PC-3 (cell line): Measurements from ENCODE around the gene RIMBP2. TPM values are rescaled to one million over a fixed set of nuclear protein-coding genes. Genes with fewer than 3 reads are reported as not detected.

ENCODE experiments used
- ATAC-seq: fragments of 200-7000 bp; cut with Tn5 transposase; 2 replicates; pipeline ENCODE4 v1.9.1; 2020; ENCODE audit warnings: mild to moderate bottlenecking, moderate library complexity
- BruUV-seq: library from RNA; stranded (reverse); fragments of 400-500 nt; replicated peaks from 2 replicates; lab custom pipeline; 2021; lab: Mats Ljungman, UMichigan
- CTCF ChIA-PET: fragments of 300-600 bp; sonication (Branson Sonifier 250); formaldehyde crosslinking; loops from one replicate; lab custom pipeline; 2022; ENCODE audit warnings: antibody characterized with exemption; lab: Charles Lee
- POLR2A ChIA-PET: fragments of 300-600 bp; sonication (Branson Sonifier 250); formaldehyde crosslinking; loops from one replicate; lab custom pipeline; 2022; ENCODE audit warnings: antibody characterized with exemption; ENCODE audit not compliant: unreplicated experiment; lab: Charles Lee
- DNase-seq: peaks from one replicate; pipeline ENCODE4 v3.0.0-alpha.2; 2015
- H2AFZ ChIP-seq: fragments of 300-600 bp; sonication (generic); 2 replicates; pipeline ENCODE4 v1.6.0; 2016; ENCODE audit warnings: antibody characterized with exemption, low read length
- H3F3A ChIP-seq: fragments of 300-600 bp; sonication (generic); one replicate; pipeline ENCODE4 v1.6.0; 2017; ENCODE audit warnings: antibody characterized with exemption, low read length, control low read depth, mild to moderate bottlenecking; ENCODE audit not compliant: unreplicated experiment
- H3K27ac ChIP-seq: fragments of 300-600 bp; sonication (generic); 2 replicates; pipeline ENCODE4 v1.5.1; 2016; ENCODE audit warnings: mild to moderate bottlenecking, low read length
- H3K27me3 ChIP-seq: fragments of 300-600 bp; sonication (generic); 2 replicates; pipeline ENCODE4 v1.6.1; 2016; ENCODE audit warnings: low read length, mixed read lengths
- H3K36me3 ChIP-seq: fragments of 300-600 bp; sonication (generic); 2 replicates; pipeline ENCODE4 v1.6.1; 2016; ENCODE audit warnings: low read depth, mixed run types, low read length, mixed read lengths
- H3K4me1 ChIP-seq: fragments of 300-600 bp; sonication (generic); 2 replicates; pipeline ENCODE4 v1.5.1; 2016; ENCODE audit warnings: low read length; ENCODE audit not compliant: insufficient read depth
- H3K4me2 ChIP-seq: fragments of 300-600 bp; sonication (generic); 2 replicates; pipeline ENCODE4 v1.6.0; 2016; ENCODE audit warnings: low read length
- H3K4me3 ChIP-seq: fragments of 300-600 bp; sonication (generic); 2 replicates; pipeline ENCODE4 v1.5.1; 2016; ENCODE audit warnings: mild to moderate bottlenecking, low read length, mixed read lengths
- H3K79me2 ChIP-seq: fragments of 300-600 bp; sonication (generic); 2 replicates; pipeline ENCODE4 v1.6.1; 2017; ENCODE audit warnings: low read length, mixed read lengths
- H3K9ac ChIP-seq: fragments of 300-600 bp; sonication (generic); 2 replicates; pipeline ENCODE4 v1.6.0; 2016; ENCODE audit warnings: mild to moderate bottlenecking, low read length
- H3K9me2 ChIP-seq: fragments of 300-600 bp; sonication (generic); replicated peaks from 2 replicates; pipeline ENCODE4 v1.6.1; 2016; ENCODE audit warnings: mixed run types, low read length, mixed read lengths
- H3K9me3 ChIP-seq: fragments of 300-600 bp; sonication (generic); 2 replicates; pipeline ENCODE4 v1.6.1; 2016; ENCODE audit warnings: low read length, mixed read lengths
- H4K20me1 ChIP-seq: fragments of 300-600 bp; sonication (generic); 2 replicates; pipeline ENCODE4 v1.6.1; 2016; ENCODE audit warnings: low read length, mixed read lengths
- EZH2 ChIP-seq: fragments of 300-600 bp; sonication (generic); IDR thresholded peaks from one replicate; pipeline ENCODE4 v1.6.1; 2017; ENCODE audit warnings: antibody characterized with exemption, mild to moderate bottlenecking, low read length; ENCODE audit not compliant: unreplicated experiment
- EZH2phosphoT487 ChIP-seq: fragments of 300-600 bp; sonication (generic); IDR thresholded peaks from 2 replicates; pipeline ENCODE4 v1.6.1; 2018; ENCODE audit warnings: mild to moderate bottlenecking, antibody characterized with exemption, low read length, borderline replicate concordance
- intact Hi-C: fragments of 100-400 bp; cut with micrococcal nuclease; formaldehyde crosslinking; loops from 2 replicates; pipeline ENCODE4 v1.9.0; 2023
- total RNA-seq: library from RNA; depleted of rRNA; stranded (reverse); fragments of >200 nt; gene quantifications from 2 replicates; pipeline ENCODE4 v1.2.3, GENCODE V29; 2014
- TF ChIP-seq, protein P1 (sequence below): fragments of 300-600 bp; sonication (generic); conservative IDR thresholded peaks from 2 replicates; pipeline ENCODE4 v1.5.1; 2017; ENCODE audit warnings: antibody characterized with exemption, low read depth, mild to moderate bottlenecking, low read length

Gene RIMBP2
- total RNA-seq, 1 experiment from 2014 or later = not detected

DNA sequence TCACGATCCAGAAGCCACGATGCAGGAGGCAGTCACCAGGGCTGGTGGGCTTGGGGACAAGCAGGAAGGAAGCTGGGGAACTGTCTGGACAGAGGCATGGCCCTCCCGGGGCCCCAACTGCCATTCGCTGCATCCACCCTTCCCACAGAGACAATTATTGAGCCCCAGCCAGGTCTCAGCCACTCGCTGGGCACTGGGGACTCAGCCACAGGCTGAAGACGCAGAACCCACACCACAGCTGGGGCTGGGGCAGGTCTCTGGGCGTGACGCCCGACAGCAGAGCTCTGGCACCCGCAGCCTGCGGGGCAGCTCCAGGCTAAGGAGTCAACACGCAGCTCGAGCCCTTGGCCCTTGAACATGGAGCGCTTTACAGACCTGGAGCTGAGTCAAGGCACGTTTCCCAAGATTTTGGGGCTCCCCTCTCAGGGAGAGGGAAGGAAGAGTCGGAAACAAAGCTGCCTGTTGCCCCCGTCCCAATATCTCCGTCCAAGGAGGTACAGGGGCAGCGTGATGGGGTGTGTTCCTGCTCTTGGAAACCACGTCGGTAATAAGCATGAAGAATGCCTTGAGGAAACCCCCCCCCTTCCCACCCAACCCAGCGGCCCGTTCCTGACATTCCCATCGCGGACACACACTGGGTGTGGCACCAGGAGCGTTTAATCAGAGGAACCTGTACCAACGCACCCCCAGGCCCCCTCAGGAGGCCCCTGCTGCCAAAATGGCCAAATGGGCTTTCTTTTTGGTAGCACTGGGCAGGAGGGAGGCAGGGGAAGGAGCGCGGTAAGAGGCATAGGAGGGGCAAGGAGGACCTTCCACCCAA, 6.7 kb downstream of the RIMBP2 start:
- Histone ChIP-seq H3K36me3 (no peaks in the 10 kb centered on the region), H3K27me3 (0 out of 2 replicates have a peak, but pooled peaks cover 6% of the 10 kb centered on the region), H3K4me2 (no peak overlapping the region), H3K4me1 (no peaks in the 10 kb centered on the region), H3K9me3 (no peaks in the 10 kb centered on the region), H3F3A (no peaks in the 10 kb centered on the region), H2AFZ (no peak overlapping the region), H3K4me3 (no peak overlapping the region), H4K20me1 (no peaks in the 10 kb centered on the region), H3K9ac (no peak overlapping the region), H3K79me2 (no peaks in the 10 kb centered on the region), H3K27ac (no peak overlapping the region), H3K9me2 (no peaks in the 10 kb centered on the region)
- intact Hi-C loops = no loop called here
- CTCF ChIA-PET = no interaction called here
- TF ChIP-seq EZH2 = no peak
- TF ChIP-seq EZH2phosphoT487 = no peak
- TF ChIP-seq, protein P1, sequence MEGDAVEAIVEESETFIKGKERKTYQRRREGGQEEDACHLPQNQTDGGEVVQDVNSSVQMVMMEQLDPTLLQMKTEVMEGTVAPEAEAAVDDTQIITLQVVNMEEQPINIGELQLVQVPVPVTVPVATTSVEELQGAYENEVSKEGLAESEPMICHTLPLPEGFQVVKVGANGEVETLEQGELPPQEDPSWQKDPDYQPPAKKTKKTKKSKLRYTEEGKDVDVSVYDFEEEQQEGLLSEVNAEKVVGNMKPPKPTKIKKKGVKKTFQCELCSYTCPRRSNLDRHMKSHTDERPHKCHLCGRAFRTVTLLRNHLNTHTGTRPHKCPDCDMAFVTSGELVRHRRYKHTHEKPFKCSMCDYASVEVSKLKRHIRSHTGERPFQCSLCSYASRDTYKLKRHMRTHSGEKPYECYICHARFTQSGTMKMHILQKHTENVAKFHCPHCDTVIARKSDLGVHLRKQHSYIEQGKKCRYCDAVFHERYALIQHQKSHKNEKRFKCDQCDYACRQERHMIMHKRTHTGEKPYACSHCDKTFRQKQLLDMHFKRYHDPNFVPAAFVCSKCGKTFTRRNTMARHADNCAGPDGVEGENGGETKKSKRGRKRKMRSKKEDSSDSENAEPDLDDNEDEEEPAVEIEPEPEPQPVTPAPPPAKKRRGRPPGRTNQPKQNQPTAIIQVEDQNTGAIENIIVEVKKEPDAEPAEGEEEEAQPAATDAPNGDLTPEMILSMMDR = no peak
- ATAC-seq = no peak
- POLR2A ChIA-PET = no interaction called here
- no TSS peak for BruUV-seq
- DNase-seq = no peak

GRCh38 chr12:130708648-130709047, 7.5 kb downstream of the RIMBP2 start:
- CTCF ChIA-PET = no interaction called here
- ATAC-seq (no peak), DNase-seq (no peak)
- H3K4me1 ChIP-seq = no peaks in the 10 kb centered on the region
- no peak overlapping the region for H3K4me3 ChIP-seq
- no peaks in the 10 kb centered on the region for H3F3A ChIP-seq
- no peaks in the 10 kb centered on the region for H3K36me3 ChIP-seq
- H3K4me2 ChIP-seq = no peak overlapping the region
- H3K9me3 ChIP-seq = no peaks in the 10 kb centered on the region
- no peaks in the 10 kb centered on the region for H3K9me2 ChIP-seq
- H3K27ac ChIP-seq = no peak overlapping the region
- POLR2A ChIA-PET = no interaction called here
- TF ChIP-seq EZH2phosphoT487 (no peak), EZH2 (no peak)
- TF ChIP-seq, protein P1 = no peak
- BruUV-seq = no TSS peak
- no peak overlapping the region for H3K9ac ChIP-seq
- no peaks in the 10 kb centered on the region for H3K79me2 ChIP-seq
- intact Hi-C loops = no loop called here
- H4K20me1 ChIP-seq = no peaks in the 10 kb centered on the region
- H2AFZ ChIP-seq = no peak overlapping the region
- 0 out of 2 replicates have a peak, but pooled peaks cover 1% of the 10 kb centered on the region for H3K27me3 ChIP-seq

DNA sequence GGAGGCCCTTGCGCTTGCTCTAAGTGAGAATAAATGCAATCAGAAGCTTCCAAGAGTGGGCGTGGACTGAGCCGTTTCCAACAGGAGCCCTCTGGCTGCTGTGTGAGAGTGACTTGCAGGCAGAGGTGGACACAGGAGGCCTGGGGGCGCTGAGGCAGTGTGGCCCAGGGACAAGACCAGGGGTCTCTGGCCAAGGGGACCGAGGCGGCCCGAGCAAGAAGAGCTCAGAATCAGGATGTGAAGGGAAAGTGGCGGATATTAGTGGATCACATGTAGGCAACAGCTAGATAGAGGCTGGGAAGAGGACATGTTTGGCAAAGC, 8.6 kb downstream of the RIMBP2 start:
- H3K36me3 ChIP-seq = no peaks in the 10 kb centered on the region
- no peak for ATAC-seq
- CTCF ChIA-PET = no interaction called here

More for the DNA sequence above, 8.6 kb downstream of the RIMBP2 start:
- Histone ChIP-seq H3K4me3 (no peak overlapping the region), H3K4me2 (no peak overlapping the region), H4K20me1 (no peaks in the 10 kb centered on the region), H3K9me3 (no peaks in the 10 kb centered on the region), H3F3A (no peaks in the 10 kb centered on the region), H3K27ac (no peak overlapping the region), H2AFZ (no peak overlapping the region), H3K9me2 (no peaks in the 10 kb centered on the region), H3K27me3 (no peaks in the 10 kb centered on the region), H3K9ac (no peak overlapping the region), H3K4me1 (no peaks in the 10 kb centered on the region), H3K79me2 (no peaks in the 10 kb centered on the region)
- POLR2A ChIA-PET = no interaction called here
- TF ChIP-seq EZH2phosphoT487 (no peak), EZH2 (no peak)
- TF ChIP-seq, protein P1 = no peak
- intact Hi-C loops = no loop called here
- no TSS peak for BruUV-seq
- DNase-seq = no peak
